Measurements from ENCODE around the gene TMEM129. TPM values are rescaled to one million over a fixed set of nuclear protein-coding genes. Genes with fewer than 3 reads are reported as not detected.

TMEM129 gene
- total RNA-seq, 1 donor from 2014 or later: 14.1 TPM

- H3K36me3 Mint-ChIP-seq: no peaks in the 10 kb centered on the region
- no peak overlapping the region for H3K27ac Mint-ChIP-seq
Measured at GRCh38 chr4:1670279-1670678, 50.8 kb downstream of the TMEM129 start.

GRCh38 chr4:1669850-1670249, 51.3 kb downstream of the TMEM129 start:
- TF ChIP-seq EZH2phosphoT487 (IDR thresholded peaks at IDR 0.05) (no peak), CTCF (IDR thresholded peaks at IDR 0.05) (no peak), EZH2 (IDR thresholded peaks at IDR 0.05) (no peak)
- Histone ChIP-seq H2AFZ (replicated peaks) (no peak overlapping the region), H3K27me3 (no peaks in the 10 kb centered on the region), H3K9me3 (ENCODE audit: low read depth) (no peaks in the 10 kb centered on the region), H3K9ac (no peak overlapping the region), H4K20me1 (ENCODE audit: low read depth) (no peaks in the 10 kb centered on the region), H3K79me2 (ENCODE audit: low read depth) (no peaks in the 10 kb centered on the region), H3K36me3 (no peaks in the 10 kb centered on the region), H3K27ac (no peak overlapping the region), H3K4me2 (no peak overlapping the region), H3K4me1 (peaks cover 10% of the 10 kb centered on the region), H3K4me3 (no peak overlapping the region), H3F3A (ENCODE audit: low read depth) (no peaks in the 10 kb centered on the region)
- H3K4me3 Mint-ChIP-seq: no peak overlapping the region
- DNase-seq (ENCODE audit: low spot score): no peak
- H3K27ac Mint-ChIP-seq: no peak overlapping the region
- H3K27me3 Mint-ChIP-seq (ENCODE audit: insufficient read depth, low read depth): peaks cover 10% of the 10 kb centered on the region
- no peaks in the 10 kb centered on the region for H3K9me3 Mint-ChIP-seq
- no peaks in the 10 kb centered on the region for H3K36me3 Mint-ChIP-seq
- H3K4me1 Mint-ChIP-seq: peaks cover 9% of the 10 kb centered on the region

More at GRCh38 chr4:1670279-1670678, 50.8 kb downstream of the TMEM129 start:
- Histone ChIP-seq H3K27ac (no peak overlapping the region), H3K4me2 (no peak overlapping the region), H3K79me2 (ENCODE audit: low read depth) (no peaks in the 10 kb centered on the region), H3K27me3 (no peaks in the 10 kb centered on the region), H4K20me1 (ENCODE audit: low read depth) (no peaks in the 10 kb centered on the region), H3F3A (ENCODE audit: low read depth) (no peaks in the 10 kb centered on the region), H3K4me1 (peaks cover 10% of the 10 kb centered on the region), H3K4me3 (no peak overlapping the region), H3K9ac (no peak overlapping the region), H2AFZ (replicated peaks) (no peak overlapping the region), H3K9me3 (ENCODE audit: low read depth) (no peaks in the 10 kb centered on the region), H3K36me3 (no peaks in the 10 kb centered on the region)
- no peak overlapping the region for H3K4me3 Mint-ChIP-seq
- H3K9me3 Mint-ChIP-seq: no peaks in the 10 kb centered on the region
- peaks cover 10% of the 10 kb centered on the region for H3K27me3 Mint-ChIP-seq (ENCODE audit: insufficient read depth, low read depth)
- peaks cover 10% of the 10 kb centered on the region for H3K4me1 Mint-ChIP-seq
- TF ChIP-seq EZH2 (IDR thresholded peaks at IDR 0.05): no peak
- no peak for TF ChIP-seq CTCF (IDR thresholded peaks at IDR 0.05)
- DNase-seq (ENCODE audit: low spot score): no peak

GRCh38 chr4:1669270-1669669, 51.9 kb downstream of the TMEM129 start:
- Histone ChIP-seq H3K27me3 (no peaks in the 10 kb centered on the region), H4K20me1 (ENCODE audit: low read depth) (no peaks in the 10 kb centered on the region), H3K27ac (no peak overlapping the region), H3K4me3 (no peak overlapping the region), H2AFZ (replicated peaks) (no peak overlapping the region), H3K36me3 (no peaks in the 10 kb centered on the region), H3K79me2 (ENCODE audit: low read depth) (no peaks in the 10 kb centered on the region), H3K9me3 (ENCODE audit: low read depth) (no peaks in the 10 kb centered on the region), H3F3A (ENCODE audit: low read depth) (no peaks in the 10 kb centered on the region), H3K4me1 (peaks cover 10% of the 10 kb centered on the region), H3K4me2 (no peak overlapping the region), H3K9ac (no peak overlapping the region)
- H3K27me3 Mint-ChIP-seq (ENCODE audit: insufficient read depth, low read depth): peaks cover 10% of the 10 kb centered on the region
- H3K9me3 Mint-ChIP-seq: no peaks in the 10 kb centered on the region
- no peak for DNase-seq (ENCODE audit: low spot score)
- H3K4me1 Mint-ChIP-seq: peaks cover 7% of the 10 kb centered on the region
- H3K4me3 Mint-ChIP-seq: no peak overlapping the region
- H3K36me3 Mint-ChIP-seq: no peaks in the 10 kb centered on the region
- no peak overlapping the region for H3K27ac Mint-ChIP-seq
- TF ChIP-seq EZH2 (IDR thresholded peaks at IDR 0.05) (no peak), EZH2phosphoT487 (IDR thresholded peaks at IDR 0.05) (no peak), CTCF (IDR thresholded peaks at IDR 0.05) (no peak)

- no peaks in the 10 kb centered on the region for H3K27me3 ChIP-seq
- TF ChIP-seq CTCF (IDR thresholded peaks at IDR 0.05) (no peak), EZH2phosphoT487 (IDR thresholded peaks at IDR 0.05) (no peak)
- no peak overlapping the region for H3K9ac ChIP-seq
- no peaks in the 10 kb centered on the region for H4K20me1 ChIP-seq (ENCODE audit: low read depth)
- Mint-ChIP-seq H3K4me1 (peaks cover 7% of the 10 kb centered on the region), H3K27ac (no peak overlapping the region), H3K9me3 (no peaks in the 10 kb centered on the region), H3K27me3 (ENCODE audit: insufficient read depth, low read depth) (peaks cover 8% of the 10 kb centered on the region), H3K4me3 (no peak overlapping the region), H3K36me3 (no peaks in the 10 kb centered on the region)
- no peaks in the 10 kb centered on the region for H3F3A ChIP-seq (ENCODE audit: low read depth)
- peaks cover 10% of the 10 kb centered on the region for H3K4me1 ChIP-seq
- H3K9me3 ChIP-seq (ENCODE audit: low read depth): no peaks in the 10 kb centered on the region
- no peak overlapping the region for H3K4me2 ChIP-seq
- no peak overlapping the region for H2AFZ ChIP-seq (replicated peaks)
- no peak overlapping the region for H3K27ac ChIP-seq
- DNase-seq (ENCODE audit: low spot score): no peak
- H3K36me3 ChIP-seq: no peaks in the 10 kb centered on the region
- no peak overlapping the region for H3K4me3 ChIP-seq
- no peaks in the 10 kb centered on the region for H3K79me2 ChIP-seq (ENCODE audit: low read depth)
Measured at GRCh38 chr4:1668488-1668840, 52.7 kb downstream of the TMEM129 start.

All from neural progenitor cell (in vitro differentiated cells).